GM19239 (cell line): ENCODE data around the gene ASPN.

ENCODE experiments used
- DNase-seq: peaks from one replicate; pipeline ENCODE4 v3.0.0; 2011; ENCODE audit warnings: low spot score; ENCODE audit not compliant: insufficient read length
- FAIRE-seq: peaks from 2 replicates; lab custom pipeline; 2011; peaks lifted over from hg19 to GRCh38; lab: Jason Lieb, UNC

The ASPN gene

GRCh38 chr9:92482329-92482728 is at the start of gene ASPN:
ASPN (minus strand) TSS chr9:92482506.
- no peak for FAIRE-seq
- no peak for DNase-seq

- DNase-seq (no peak), FAIRE-seq (no peak)
Observed at GRCh38 chr9:92530893-92531292, 48.6 kb upstream of the ASPN start.

DNA sequence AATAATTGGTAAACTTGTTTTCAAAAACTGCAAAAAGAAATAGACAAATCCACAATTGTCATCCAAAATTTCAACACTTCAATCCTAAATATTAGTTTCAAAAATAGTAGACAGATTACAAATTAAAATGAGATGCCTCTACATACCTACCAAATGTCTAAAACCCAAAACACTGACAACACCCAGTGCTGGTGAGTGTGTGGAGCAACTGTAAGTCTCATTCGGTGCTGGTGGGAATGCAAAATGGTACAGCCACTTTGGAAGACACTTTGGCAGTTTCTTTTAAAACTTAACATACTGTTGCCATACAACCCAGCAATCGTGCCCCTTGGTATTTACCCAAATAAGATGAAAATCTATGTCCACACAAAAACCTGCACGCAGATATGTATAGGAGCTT is 46.8 kb upstream of the ASPN start:
- FAIRE-seq = no peak
- no peak for DNase-seq

- FAIRE-seq = no peak
- no peak for DNase-seq
Observed at GRCh38 chr9:92528522-92528849, 46.2 kb upstream of the ASPN start.

DNA sequence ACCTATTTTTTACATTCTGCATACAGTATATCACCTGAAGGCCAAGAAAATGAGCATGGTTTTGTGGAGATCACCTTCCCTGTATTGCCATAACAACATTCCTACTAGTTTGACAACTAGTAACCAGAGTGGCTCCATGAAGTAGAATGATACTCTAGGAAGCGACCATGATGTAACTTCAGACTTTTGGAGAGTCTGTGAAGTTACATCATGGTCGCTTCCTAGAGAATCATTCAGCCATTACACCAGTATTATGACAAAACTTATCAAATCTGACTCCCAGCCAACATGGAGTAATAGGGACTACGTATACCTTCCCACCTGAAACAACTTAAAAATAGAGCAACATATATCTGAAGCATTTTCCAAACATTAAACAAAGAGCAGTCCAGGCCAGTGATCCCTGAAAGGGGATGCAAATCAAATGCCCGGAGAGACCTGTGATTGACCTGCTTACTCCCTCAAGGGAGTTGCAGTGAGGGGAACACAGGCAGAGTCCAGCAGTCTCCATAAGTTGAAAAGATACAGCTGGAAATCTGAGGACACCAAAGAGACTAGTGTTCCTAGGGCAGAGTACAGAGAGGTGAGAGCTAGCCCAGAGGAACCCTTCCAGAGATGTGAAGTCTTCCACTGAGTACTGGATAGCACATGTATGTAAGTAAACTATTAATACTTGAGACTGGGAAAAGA is 45.7 kb upstream of the ASPN start:
- FAIRE-seq = no peak
- DNase-seq = no peak

DNA sequence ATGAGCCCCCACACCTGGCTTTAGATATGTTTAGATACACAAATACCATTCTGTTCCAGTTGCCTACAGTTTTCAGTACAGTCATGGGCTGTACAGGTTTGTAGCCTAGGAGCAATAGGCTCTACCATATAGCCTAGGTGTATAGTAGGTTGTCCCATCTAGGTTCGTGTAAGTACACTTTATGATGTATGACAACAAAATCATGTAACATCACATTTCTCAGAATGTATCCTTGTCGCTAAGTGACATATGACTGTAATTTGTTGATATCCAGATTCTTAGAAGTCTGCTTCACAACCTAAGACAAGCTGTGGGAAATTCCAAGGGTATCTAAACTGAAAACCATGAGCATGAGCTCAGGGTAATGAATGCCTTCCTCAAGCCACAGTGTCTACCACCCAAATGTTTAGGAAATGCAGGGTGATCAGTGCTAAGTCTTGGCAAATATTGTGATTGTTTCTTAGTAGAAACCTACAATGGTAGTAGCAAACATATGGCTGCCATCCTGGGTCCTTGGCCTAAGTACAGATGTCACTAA is 45.1 kb upstream of the ASPN start:
- no peak for FAIRE-seq
- no peak for DNase-seq

DNA sequence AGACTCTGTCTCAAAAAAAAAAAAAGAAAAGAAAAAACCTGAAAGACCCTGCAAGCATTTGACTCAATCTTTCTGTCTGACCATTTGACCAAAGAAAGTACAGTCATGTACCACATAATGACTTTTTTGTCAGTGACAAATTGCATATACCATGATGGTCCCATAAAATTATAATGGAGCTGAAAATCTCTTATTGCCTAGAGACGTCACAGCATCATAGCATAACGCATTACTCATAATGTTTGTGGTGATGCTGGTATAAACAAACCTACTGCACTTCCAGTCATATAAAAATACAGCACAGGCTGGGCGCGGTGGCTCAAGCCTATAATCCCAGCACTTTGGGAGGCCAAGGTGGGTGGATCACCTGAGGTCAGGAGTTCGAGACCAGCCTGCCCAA is 43.0 kb upstream of the ASPN start:
- DNase-seq (no peak), FAIRE-seq (no peak)

DNA sequence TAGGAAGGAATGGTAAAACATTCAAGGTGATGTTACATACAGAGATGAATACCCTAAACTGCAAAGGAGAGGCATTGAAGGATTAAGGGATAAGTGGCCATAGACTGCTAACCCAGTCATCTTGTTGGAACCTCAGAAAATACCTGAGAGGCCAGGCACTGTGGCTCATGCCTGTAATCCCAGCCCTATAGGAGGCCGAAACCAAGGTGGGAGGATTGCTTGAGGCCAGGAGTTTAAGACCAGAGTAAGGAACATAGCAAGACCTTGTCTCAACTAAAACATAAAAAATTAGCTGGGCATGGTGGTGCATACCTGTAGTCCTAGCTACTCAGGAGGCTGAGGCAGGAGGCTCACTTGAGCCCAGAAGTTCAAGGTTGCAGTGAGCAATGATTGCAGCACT is 42.6 kb upstream of the ASPN start:
- FAIRE-seq (no peak), DNase-seq (no peak)

DNA sequence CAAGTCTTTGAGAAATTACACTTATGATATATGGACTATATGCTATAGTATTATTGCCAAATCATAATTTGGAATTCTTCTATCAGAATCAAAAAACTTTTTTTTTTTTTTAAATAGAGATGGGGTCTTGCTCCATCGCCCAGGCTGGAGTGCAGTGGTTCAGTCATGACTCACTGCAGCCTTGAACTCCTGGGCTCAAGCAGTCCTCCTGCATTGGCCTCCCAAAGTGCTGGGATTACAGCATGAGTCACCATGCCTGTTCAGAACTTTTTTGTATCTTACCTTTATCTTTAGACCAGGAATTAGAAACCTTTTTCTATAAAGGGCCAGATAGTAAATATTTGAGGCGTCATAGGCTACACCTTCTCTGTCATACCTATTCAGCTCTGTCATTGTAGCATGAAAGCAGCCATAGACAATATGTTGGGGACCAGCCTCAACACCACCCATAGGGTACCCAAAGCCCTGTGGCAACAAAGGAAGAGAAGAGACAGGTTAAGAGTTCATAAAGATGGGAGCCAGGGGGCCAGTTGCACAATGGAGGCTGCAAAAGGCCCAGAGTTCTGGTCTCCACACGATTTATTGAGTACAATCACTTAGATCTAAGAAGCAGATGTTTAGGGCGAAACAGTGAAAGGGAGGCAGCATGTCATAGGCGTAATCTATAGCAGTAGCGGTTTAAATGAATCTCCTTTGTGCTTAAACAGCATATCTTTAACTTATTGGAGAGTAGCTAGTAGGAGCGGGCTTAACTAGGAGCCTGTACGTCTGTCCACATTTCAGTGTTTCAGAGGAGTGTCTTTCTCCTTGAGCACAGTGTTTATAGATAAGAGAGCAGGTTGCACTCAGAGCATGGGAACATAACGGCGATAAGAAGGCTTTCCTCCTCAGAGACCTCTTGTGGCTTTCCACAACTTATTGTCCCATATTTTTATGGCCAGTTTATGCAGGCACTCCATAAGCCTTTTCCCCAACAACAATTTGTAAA is 41.0 kb upstream of the ASPN start:
- FAIRE-seq (no peak), DNase-seq (no peak)

DNA sequence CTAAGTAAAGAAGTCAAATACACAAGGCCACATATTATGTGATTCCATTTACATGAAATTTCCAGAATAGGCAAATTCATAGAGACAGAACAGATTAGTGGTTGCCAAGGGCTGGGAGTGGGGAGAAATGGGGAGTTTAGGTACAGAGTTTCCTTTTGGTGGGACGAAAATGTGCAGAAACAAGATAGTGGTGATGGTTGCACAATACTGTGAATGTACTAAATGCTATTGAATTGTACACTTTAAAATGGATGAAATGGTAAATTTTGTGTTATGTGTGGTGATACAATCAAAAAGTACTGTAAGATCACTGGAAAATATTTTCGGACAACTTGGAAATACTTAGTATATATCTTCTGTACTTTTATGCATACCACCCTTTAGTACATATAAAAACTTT is 38.5 kb upstream of the ASPN start:
- no peak for DNase-seq
- no peak for FAIRE-seq

DNA sequence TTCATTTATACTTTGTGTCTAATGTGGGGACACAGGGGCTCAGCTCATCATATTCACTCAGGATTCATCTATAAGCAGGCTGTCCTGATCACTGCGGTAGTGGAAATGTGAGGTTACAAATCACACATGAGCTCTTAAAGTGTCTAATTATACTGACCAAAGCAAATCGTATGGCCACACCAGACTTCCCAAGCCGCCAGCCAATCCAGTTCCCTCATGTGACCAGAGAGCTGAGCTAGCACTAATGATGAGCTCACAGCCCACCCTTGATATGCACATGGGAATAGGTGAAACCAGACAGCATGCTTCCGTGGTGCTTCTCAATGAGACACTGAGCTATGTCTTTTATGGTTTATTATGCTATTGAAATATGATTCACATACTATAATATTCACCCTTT is 35.9 kb upstream of the ASPN start:
- DNase-seq (no peak), FAIRE-seq (no peak)

DNA sequence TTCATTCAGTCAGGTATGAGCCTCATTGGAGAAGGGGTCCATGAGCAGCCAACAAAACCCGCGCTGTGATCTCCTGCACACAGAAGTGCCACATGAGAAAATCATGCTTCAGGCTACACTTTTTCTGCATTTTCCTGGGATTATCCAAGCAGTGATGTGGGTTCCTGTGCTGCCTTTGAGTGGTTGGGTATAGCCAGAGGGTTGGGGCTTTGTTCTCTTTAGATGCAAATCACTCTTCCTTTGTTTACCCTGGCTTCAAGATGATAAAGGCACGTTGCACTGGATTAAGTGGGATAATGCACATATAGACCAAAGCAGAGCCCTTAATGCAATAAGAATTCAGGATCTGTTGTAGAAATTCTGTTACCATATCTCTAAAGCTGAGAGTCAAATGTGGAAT is 34.7 kb upstream of the ASPN start:
- DNase-seq (no peak), FAIRE-seq (no peak)

DNA sequence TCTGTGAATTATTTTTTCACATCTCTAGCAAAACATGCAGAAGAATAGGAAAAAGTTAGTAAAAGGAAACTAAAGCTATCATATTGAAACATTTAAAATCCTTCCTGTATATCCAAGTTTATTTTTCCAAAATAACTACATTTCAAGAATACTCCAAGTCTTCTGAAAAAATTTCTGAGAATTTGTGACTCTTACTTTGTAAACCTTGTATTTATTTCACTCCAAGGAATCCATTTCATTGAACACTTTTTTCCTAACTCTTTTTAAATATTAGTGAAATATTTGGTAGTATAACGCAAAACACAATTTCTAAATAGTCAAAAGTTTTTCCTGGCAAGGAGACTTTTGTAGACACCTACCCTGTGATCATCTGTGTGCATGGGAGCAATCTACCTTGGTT is 34.2 kb upstream of the ASPN start:
- FAIRE-seq (no peak), DNase-seq (no peak)

DNA sequence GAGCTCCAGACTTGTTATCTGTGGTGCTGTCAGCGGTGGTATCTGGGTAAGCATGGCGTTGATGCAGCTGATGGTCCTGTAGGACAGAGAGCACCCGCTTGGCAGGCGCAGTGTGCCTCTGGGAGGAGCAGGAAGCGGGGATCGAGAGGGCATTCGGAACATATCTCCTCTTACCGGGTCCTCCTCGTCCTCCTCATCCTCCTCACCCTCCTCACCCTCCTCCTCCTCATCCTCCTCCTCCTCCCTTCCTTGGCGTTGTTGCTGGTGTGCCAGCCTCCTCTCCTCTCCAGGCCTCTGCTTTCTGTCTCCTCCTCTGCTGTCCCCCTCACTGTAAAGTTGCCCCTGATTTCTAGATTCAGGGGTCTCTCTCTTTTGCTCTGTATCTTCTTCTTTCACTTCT is 32.3 kb upstream of the ASPN start:
- DNase-seq = no peak
- no peak for FAIRE-seq

- FAIRE-seq (no peak), DNase-seq (no peak)
Observed at GRCh38 chr9:92513349-92513748, 31.0 kb upstream of the ASPN start.

GRCh38 chr9:92512622-92513021 is 30.3 kb upstream of the ASPN start:
- DNase-seq = no peak
- no peak for FAIRE-seq

GRCh38 chr9:92510747-92511146 is 28.4 kb upstream of the ASPN start:
- DNase-seq = no peak
- FAIRE-seq = no peak

DNA sequence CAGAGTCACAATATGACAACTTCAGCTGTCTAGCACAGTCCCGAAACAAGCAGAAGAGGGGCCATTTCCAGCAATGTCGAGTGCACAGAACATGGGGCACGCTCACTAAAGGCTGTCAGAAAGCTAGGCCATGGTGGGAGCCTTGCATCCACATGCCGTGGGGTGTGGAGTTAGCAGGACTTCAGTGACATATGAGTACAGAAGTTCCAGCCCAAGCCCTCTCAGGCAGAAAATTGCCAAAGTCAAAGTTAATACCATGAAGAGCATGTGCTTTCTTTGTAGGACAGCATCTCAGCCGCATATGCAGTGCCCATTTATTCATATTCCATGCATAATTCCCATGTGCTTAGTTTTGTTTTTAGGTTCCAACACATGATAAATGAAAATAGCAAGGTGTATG is 26.7 kb upstream of the ASPN start:
- DNase-seq (no peak), FAIRE-seq (no peak)

DNA sequence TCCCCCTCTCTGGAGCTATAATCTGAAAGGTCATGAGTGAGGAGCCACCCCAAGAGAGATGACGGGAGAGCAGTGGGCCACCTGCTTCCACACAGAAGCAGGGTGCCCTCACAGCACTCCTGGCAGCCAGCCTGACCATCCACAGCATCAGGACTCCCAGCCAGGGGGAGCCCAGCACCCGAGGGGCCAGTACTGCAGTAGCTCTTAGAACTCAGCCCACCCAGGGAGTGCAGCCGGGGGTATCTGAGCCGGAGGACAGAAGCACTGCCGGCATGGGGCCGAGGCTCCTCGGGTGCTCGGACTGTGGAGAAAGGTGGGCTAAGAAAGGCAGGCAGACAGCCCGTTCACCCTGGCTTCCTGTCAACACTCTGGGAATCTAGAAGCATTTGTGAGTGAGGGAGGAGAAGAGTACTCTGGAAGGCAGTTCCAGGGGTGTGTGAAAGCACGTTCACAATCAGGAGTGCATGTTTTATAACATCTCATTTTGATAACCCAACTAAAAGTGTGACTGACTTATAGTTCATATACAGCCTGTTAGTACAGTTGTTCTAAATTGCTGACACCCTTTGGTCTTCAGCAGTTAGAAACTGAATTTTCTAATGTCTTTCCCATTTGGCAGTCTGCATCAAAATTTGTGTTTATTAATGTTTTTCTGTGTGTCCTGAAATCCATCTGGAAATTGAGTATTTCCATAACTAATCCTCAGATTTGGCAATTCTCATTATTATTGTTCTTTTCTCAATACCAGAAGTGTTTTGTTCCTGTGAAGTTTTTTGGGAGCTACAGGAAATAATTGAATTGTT is 25.9 kb upstream of the ASPN start:
- no peak for DNase-seq
- no peak for FAIRE-seq

- FAIRE-seq = no peak
- no peak for DNase-seq
Observed at GRCh38 chr9:92507496-92507895, 25.2 kb upstream of the ASPN start.

DNA sequence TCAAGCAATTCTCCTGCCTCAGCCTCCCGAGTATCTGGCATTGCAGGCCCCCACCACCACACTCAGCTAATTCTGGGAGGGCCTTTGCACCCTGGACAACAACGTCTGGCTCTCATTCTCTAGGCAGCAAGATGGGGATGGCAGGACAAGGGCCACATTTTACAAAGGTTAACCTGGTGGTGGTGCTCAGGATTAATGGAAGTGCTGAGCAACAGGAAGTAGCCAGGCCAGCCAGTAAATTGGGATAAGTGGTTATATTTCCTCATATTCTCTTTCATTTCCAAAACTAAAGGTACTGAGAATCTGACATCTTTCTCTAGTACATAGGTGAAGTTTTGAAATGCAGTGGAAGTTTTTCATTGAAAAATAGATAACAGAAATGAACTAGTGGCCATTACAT is 24.7 kb upstream of the ASPN start:
- no peak for DNase-seq
- FAIRE-seq = no peak
